ENCODE measurements around the gene TBX10.
"Not testable (repeated sequence)": the region's sequence is repeated elsewhere in the genome, so short reads cannot be mapped to it uniquely, and the experiment has no call there.

TBX10 gene

GRCh38 chr11:67663532-67664212, 24.1 kb upstream of the TBX10 start:
- no peak for DNase-seq

- no peak for DNase-seq
These were observed 23.4 kb upstream of the TBX10 start for GRCh38 chr11:67662835-67663531.

GRCh38 chr11:67662142-67662834, 22.7 kb upstream of the TBX10 start:
- DNase-seq = no peak

GRCh38 chr11:67660752-67661151, 21.2 kb upstream of the TBX10 start:
- not testable (repeated sequence) for DNase-seq

GRCh38 chr11:67659651-67660165, 20.1 kb upstream of the TBX10 start:
- DNase-seq = not testable (repeated sequence)

- no peak for DNase-seq
These were observed 17.7 kb upstream of the TBX10 start for GRCh38 chr11:67657300-67657699.

GRCh38 chr11:67656278-67656922, 16.8 kb upstream of the TBX10 start:
- DNase-seq = no peak

- no peak for DNase-seq
These were observed 14.7 kb upstream of the TBX10 start for GRCh38 chr11:67654225-67654624.

GRCh38 chr11:67652965-67653845, 13.6 kb upstream of the TBX10 start:
- no peak for DNase-seq

GRCh38 chr11:67651976-67652781, 12.6 kb upstream of the TBX10 start:
- DNase-seq = no peak

GRCh38 chr11:67649634-67650510, 10.3 kb upstream of the TBX10 start:
- DNase-seq = no peak

- DNase-seq = no peak
These were observed 9.4 kb upstream of the TBX10 start for GRCh38 chr11:67648796-67649613.

- DNase-seq = peak; percentile 34 to 40
These were observed 8.7 kb upstream of the TBX10 start for GRCh38 chr11:67648140-67648795.

GRCh38 chr11:67647471-67647870, 7.9 kb upstream of the TBX10 start:
- no peak for DNase-seq

- DNase-seq = no peak
These were observed 7.2 kb upstream of the TBX10 start for GRCh38 chr11:67646535-67647336.

GRCh38 chr11:67645521-67646461, 6.2 kb upstream of the TBX10 start:
- DNase-seq = no peak
